Neuron (in vitro differentiated cells): ENCODE data around the gene SLC4A7.

Source experiments
- H2AFZ ChIP-seq: one replicate; pipeline ENCODE4 v1.6.1; 2013; ENCODE audit warnings: low read depth, mild to moderate bottlenecking, inconsistent platforms, low read length, moderate library complexity
- H3K27me3 ChIP-seq: one replicate; pipeline ENCODE4 v1.6.1; 2013; ENCODE audit warnings: low read length; ENCODE audit not compliant: insufficient read depth
- H3K36me3 ChIP-seq: one replicate; pipeline ENCODE4 v1.6.1; 2013; ENCODE audit warnings: low read length; ENCODE audit not compliant: insufficient read depth
- H3K4me1 ChIP-seq: one replicate; pipeline ENCODE4 v1.6.1; 2013; ENCODE audit warnings: low read length; ENCODE audit not compliant: insufficient read depth
- H3K4me3 ChIP-seq: 2 replicates; pipeline ENCODE4 v1.5.1; 2013; ENCODE audit warnings: mild to moderate bottlenecking, low read length, moderate library complexity
- H3K9me3 ChIP-seq: one replicate; pipeline ENCODE4 v1.6.1; 2013; ENCODE audit warnings: low read length

Gene SLC4A7

DNA sequence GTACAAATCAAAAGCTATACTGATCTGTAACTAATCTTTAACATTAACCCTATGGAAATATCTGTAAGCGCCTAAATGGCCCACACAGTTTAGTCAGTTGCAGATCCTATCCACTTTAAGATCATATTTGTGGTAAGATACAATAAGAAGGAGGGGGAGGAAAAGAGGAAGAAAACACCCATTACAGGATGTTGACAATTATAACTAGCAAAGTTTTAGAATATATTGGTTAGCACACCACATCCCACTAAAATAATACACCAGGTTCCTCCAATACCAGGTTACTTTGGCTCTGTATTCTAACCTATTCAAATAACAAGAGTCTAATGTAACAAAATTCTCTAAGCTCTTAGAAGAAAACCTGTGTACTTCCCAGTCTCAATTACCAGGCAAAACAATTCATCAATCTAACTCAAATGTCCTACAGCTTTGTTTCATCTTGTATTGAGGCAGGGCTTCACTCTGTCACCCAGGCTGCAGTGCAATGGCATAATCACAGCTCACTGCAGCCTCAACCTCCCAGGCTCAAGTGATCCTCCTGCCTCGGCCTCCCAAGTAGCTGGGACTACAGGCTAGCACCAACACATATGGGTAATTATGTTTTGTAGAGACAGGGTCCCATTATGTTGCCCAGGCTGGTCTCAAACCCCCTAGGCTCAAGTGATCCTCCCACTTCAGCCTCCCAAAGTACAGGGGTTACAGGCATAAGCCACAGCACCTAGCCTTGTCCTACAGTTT, 4.2 kb downstream of the SLC4A7 start:
- Histone ChIP-seq H2AFZ (no peak overlapping the region), H3K9me3 (peaks cover 5% of the 10 kb centered on the region), H3K36me3 (peaks cover 14% of the 10 kb centered on the region), H3K4me3 (no peak overlapping the region), H3K4me1 (peaks cover 4% of the 10 kb centered on the region), H3K27me3 (no peaks in the 10 kb centered on the region)

GRCh38 chr3:27471923-27472550, 12.1 kb downstream of the SLC4A7 start:
- H3K4me1 ChIP-seq = no peaks in the 10 kb centered on the region
- peaks cover 8% of the 10 kb centered on the region for H3K36me3 ChIP-seq
- H3K27me3 ChIP-seq = no peaks in the 10 kb centered on the region
- no peak overlapping the region for H3K4me3 ChIP-seq
- H2AFZ ChIP-seq = no peak overlapping the region
- peaks cover 5% of the 10 kb centered on the region for H3K9me3 ChIP-seq

GRCh38 chr3:27468283-27468886, 15.8 kb downstream of the SLC4A7 start:
- no peaks in the 10 kb centered on the region for H3K4me1 ChIP-seq
- H3K9me3 ChIP-seq = peaks cover 8% of the 10 kb centered on the region
- no peak overlapping the region for H2AFZ ChIP-seq

GRCh38 chr3:27467545-27467944, 16.6 kb downstream of the SLC4A7 start:
- peaks cover 9% of the 10 kb centered on the region for H3K9me3 ChIP-seq
- no peak overlapping the region for H2AFZ ChIP-seq
- peaks cover 12% of the 10 kb centered on the region for H3K36me3 ChIP-seq
- H3K27me3 ChIP-seq = no peaks in the 10 kb centered on the region
- H3K4me3 ChIP-seq = no peak overlapping the region
- no peaks in the 10 kb centered on the region for H3K4me1 ChIP-seq

More at GRCh38 chr3:27468283-27468886, 15.8 kb downstream of the SLC4A7 start:
- H3K4me3 ChIP-seq = no peak overlapping the region
- H3K27me3 ChIP-seq = no peaks in the 10 kb centered on the region
- H3K36me3 ChIP-seq = peaks cover 14% of the 10 kb centered on the region

- Histone ChIP-seq H3K36me3 (peaks cover 12% of the 10 kb centered on the region), H3K27me3 (no peaks in the 10 kb centered on the region), H3K4me1 (no peaks in the 10 kb centered on the region), H3K9me3 (peaks cover 16% of the 10 kb centered on the region), H3K4me3 (no peak overlapping the region), H2AFZ (no peak overlapping the region)
These were observed 19.5 kb downstream of the SLC4A7 start for GRCh38 chr3:27464646-27465045.

GRCh38 chr3:27462228-27462627, 22.0 kb downstream of the SLC4A7 start:
- no peak overlapping the region for H2AFZ ChIP-seq
- H3K27me3 ChIP-seq = no peaks in the 10 kb centered on the region
- H3K4me1 ChIP-seq = no peaks in the 10 kb centered on the region
- no peak overlapping the region for H3K4me3 ChIP-seq
- H3K9me3 ChIP-seq = peaks cover 21% of the 10 kb centered on the region
- H3K36me3 ChIP-seq = peaks cover 12% of the 10 kb centered on the region

DNA sequence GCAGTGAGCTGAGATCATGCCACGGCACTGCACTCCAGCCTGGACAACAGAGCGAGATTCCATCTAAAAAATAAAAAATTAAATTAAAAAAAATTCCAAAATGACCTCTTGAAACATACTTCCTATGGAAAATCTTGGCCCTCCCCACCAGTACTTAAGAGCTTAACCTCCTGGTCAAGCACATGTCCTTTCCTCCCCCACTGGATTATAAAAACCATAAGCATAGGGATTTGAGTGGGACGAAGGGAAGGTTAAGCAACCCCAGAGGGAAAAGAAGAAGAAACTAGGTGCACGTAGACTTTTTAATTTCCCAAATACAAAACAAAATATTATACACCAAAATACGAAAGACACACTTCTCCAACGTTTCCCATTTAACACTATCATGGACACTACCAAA, 25.3 kb downstream of the SLC4A7 start:
- peaks cover 11% of the 10 kb centered on the region for H3K36me3 ChIP-seq
- H2AFZ ChIP-seq = no peak overlapping the region
- peaks cover 15% of the 10 kb centered on the region for H3K9me3 ChIP-seq
- H3K27me3 ChIP-seq = no peaks in the 10 kb centered on the region
- no peaks in the 10 kb centered on the region for H3K4me1 ChIP-seq
- H3K4me3 ChIP-seq = no peak overlapping the region

DNA sequence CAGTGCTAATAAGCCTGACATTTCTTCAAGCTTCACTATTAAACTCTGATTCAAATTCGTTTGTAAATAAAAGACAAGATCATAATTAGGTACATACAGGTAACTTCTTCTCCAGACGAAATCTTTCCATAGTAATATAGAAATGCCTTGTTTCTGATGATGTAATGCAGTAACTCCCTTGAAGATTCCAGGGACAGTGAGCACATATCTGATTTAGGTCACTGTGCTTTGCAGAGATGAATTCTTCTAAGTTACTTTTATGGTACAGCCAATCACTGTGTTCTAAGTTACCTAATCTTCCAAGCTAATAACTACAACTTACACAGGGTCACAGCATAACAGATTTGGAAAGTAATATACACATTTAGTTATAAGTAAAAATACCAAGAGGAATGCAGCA, 27.6 kb downstream of the SLC4A7 start:
- Histone ChIP-seq H2AFZ (no peak overlapping the region), H3K4me1 (no peaks in the 10 kb centered on the region), H3K27me3 (no peaks in the 10 kb centered on the region), H3K4me3 (no peak overlapping the region), H3K9me3 (peaks cover 8% of the 10 kb centered on the region), H3K36me3 (peaks cover 4% of the 10 kb centered on the region)

DNA sequence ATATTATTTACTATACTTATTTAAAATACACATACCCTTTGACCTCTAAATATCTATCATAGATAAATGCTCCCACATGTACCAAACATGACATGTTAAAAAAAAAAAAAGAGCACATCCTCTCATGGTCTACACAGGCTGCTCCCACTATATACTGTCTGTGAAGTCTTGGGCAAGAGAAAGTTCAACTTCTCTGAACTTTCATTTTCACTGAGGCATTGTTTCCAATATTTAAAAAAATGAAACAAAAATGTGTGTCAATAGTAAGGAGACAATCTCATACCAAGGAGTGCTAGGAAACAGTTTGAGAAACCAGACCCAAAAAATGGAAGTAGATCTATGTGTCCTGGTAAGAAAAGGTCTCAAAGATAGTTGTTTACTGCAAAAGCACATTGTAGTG, 29.3 kb downstream of the SLC4A7 start:
- Histone ChIP-seq H3K36me3 (peaks cover 4% of the 10 kb centered on the region), H3K4me1 (no peaks in the 10 kb centered on the region), H2AFZ (no peak overlapping the region), H3K27me3 (no peaks in the 10 kb centered on the region), H3K4me3 (no peak overlapping the region), H3K9me3 (peaks cover 5% of the 10 kb centered on the region)

DNA sequence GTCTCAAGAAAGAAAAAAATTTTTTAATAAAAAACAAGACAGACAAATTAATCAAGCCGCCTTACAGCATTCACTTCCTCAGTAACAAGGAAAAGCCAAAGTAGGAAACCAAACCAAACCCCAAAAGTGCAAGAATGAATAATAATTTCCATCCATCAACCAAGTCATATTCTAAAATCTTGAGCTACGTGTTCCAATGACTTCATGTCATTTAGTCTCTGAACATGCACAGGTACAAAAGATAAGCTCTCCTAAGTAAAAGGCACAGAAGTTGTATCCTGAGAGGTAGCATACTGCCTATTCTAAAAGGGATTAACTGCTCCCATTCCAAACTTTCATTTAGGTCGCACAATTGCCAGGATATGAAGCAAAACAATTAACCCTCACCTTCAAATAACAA, 29.7 kb downstream of the SLC4A7 start:
- peaks cover 5% of the 10 kb centered on the region for H3K36me3 ChIP-seq
- peaks cover 5% of the 10 kb centered on the region for H3K9me3 ChIP-seq
- H2AFZ ChIP-seq = no peak overlapping the region
- no peak overlapping the region for H3K4me3 ChIP-seq
- no peaks in the 10 kb centered on the region for H3K27me3 ChIP-seq
- H3K4me1 ChIP-seq = no peaks in the 10 kb centered on the region

- Histone ChIP-seq H3K4me1 (no peaks in the 10 kb centered on the region), H3K36me3 (peaks cover 7% of the 10 kb centered on the region), H3K4me3 (no peak overlapping the region), H3K9me3 (no peaks in the 10 kb centered on the region), H2AFZ (no peak overlapping the region), H3K27me3 (no peaks in the 10 kb centered on the region)
These were observed 31.7 kb downstream of the SLC4A7 start for GRCh38 chr3:27452368-27453090.

GRCh38 chr3:27451842-27452241, 32.3 kb downstream of the SLC4A7 start:
- peaks cover 10% of the 10 kb centered on the region for H3K36me3 ChIP-seq

DNA sequence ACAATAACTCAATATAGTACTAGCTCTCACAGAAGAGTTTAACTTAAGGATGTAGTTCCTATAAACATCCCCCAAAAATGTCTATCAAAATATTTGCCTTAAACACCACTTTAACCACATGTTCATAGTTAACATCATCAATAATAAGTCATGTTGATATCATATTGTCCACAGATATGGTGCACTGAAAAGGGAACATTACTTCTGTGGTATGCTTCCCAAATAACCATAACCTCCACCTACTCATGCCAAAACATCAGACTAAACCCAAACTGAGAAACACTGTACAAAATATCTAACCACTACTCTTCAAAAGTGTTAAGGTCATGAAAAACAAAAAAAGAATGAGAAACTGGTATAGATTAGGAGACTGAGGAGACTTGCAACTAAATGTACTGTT, 32.9 kb downstream of the SLC4A7 start:
- Histone ChIP-seq H3K4me3 (no peak overlapping the region), H3K27me3 (no peaks in the 10 kb centered on the region), H3K36me3 (peaks cover 14% of the 10 kb centered on the region), H3K4me1 (no peaks in the 10 kb centered on the region), H2AFZ (no peak overlapping the region), H3K9me3 (no peaks in the 10 kb centered on the region)

More at GRCh38 chr3:27451842-27452241, 32.3 kb downstream of the SLC4A7 start:
- H3K27me3 ChIP-seq = no peaks in the 10 kb centered on the region
- no peak overlapping the region for H2AFZ ChIP-seq
- no peaks in the 10 kb centered on the region for H3K9me3 ChIP-seq
- no peak overlapping the region for H3K4me3 ChIP-seq
- H3K4me1 ChIP-seq = no peaks in the 10 kb centered on the region
